SW480 (cell line): ENCODE results near the gene SLC22A23.

Source experiments
- DNase-seq: peaks from one replicate; pipeline ENCODE4 v3.0.0-alpha.2; 2016; ENCODE audit warnings: low spot score

SLC22A23 gene, protein sequence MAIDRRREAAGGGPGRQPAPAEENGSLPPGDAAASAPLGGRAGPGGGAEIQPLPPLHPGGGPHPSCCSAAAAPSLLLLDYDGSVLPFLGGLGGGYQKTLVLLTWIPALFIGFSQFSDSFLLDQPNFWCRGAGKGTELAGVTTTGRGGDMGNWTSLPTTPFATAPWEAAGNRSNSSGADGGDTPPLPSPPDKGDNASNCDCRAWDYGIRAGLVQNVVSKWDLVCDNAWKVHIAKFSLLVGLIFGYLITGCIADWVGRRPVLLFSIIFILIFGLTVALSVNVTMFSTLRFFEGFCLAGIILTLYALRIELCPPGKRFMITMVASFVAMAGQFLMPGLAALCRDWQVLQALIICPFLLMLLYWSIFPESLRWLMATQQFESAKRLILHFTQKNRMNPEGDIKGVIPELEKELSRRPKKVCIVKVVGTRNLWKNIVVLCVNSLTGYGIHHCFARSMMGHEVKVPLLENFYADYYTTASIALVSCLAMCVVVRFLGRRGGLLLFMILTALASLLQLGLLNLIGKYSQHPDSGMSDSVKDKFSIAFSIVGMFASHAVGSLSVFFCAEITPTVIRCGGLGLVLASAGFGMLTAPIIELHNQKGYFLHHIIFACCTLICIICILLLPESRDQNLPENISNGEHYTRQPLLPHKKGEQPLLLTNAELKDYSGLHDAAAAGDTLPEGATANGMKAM

DNA sequence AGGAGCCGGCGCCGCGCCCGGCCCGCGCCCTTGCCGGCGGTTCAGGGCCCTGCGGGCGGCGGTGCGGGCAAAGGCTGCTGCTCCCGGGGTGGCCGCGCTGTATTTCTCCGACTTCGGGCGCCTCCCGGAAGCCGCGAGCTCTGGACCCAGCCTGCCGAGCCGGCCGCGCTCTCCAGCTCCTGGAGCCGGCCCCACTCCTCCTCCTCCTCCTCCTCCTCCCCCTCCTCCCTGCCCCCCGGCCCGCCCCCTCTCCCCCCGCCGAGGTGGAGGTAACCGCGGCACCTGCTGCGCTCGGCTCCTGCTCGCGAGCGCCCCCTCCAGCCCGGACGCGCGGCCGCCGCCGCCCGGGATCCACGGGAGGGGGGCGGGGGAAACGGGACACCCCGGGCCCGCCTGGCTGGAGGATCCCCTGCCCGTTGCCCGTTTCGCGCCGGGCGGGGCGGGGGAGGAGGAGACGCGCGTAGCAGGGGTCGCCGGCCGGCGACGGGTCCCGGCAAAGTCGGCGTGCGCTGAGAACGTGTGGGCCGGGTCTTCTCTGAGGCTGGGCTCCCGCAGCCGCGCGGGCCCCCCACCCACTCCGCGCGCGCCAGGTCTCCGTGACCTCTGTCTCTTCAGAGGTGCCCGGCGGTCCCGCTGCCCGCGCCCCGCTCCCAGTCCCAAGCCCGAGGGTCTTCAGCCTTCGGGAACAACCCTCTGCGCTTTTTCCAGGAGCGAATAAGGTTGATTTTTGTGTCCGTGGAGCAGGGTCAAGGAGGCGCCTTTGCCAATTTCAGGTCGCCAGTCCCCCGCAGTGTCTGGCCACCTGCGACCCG, at the start of gene SLC22A23:
TSS of gene SLC22A23 (minus strand) at position 153 of the 812 bp plus-strand sequence. CDS start 491 bp downstream, outside the sequence.
- peak; percentile 52 for DNase-seq

DNA sequence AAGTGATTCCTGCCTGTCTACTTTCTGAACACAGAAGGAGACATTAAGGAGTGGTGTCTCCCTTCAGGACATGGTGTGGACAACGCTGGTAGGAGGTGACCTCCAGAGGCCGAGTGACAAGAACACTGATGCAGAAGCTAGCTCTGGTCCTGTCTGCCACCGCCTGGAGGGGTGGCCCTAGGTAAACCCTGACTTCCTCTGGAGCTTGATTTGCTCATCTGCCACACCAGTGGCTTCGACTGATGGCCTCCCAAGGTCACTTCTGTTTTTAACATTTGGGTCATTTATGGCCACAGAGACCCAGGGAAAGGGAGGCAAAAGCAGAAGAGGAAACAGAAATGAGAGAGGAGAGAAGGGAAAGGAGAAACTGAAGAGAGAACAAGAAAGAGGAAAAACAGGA, 49.4 kb upstream of the SLC22A23 start:
- DNase-seq: no peak

DNA sequence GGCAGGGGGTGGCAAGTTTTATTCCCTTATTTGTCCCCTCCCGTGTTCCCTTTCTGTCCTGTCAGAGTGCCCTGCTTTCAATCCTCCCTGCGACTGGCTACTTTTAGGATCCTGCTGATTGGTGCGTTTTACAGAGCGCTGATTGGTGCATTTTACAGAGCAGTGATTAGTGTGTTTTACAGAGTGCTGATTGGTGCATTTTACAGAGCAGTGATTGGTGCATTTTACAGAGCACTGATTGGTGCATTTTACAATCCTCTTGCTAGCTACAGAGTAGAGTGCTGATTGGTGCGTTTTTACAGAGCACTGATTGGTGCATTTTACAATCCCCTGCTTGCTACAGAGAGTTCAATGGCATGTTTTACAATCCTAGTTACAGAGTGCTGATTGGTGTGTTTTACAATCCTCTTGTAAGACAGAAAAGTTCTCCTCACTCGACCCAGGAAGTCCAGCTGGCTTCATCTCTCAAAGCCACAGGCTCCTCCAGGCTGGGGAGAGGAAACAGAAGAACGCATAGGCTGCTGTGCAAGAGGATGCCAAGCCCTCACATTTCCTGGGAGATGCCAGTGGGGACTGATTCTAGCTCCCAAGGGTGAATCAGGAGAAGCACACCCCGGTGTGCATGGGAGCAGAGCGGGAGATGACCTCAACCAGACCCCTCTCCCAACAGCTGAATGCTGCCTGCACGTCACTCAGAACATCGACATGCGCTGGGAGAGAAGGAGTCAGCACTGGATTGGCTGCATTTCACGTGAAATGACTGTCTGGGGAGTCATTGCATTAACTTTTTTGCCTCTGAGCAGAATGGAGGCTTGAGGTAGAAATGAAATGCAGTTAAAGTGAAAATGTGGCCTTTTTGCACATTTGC, 48.3 kb upstream of the SLC22A23 start:
- no peak for DNase-seq

DNA sequence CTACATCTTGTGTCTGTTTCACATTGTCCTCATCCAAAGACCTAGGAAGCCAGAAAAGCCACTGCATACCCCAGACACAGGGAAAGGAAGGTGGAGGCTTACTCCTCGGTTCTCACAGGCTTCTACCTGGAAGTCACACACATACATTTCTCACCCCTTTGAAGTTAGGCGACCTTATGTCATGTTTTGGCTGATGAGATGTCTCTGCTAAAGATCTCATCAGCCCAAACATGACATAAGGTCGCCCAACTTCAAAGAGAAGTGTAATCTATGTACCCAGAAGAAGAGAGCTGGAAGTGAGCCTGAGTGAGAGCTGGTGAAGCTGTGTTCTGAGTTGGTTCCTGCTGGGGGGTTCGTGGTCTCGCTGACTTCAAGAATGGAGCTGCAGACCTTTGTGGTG, 47.5 kb upstream of the SLC22A23 start:
- DNase-seq: no peak

DNA sequence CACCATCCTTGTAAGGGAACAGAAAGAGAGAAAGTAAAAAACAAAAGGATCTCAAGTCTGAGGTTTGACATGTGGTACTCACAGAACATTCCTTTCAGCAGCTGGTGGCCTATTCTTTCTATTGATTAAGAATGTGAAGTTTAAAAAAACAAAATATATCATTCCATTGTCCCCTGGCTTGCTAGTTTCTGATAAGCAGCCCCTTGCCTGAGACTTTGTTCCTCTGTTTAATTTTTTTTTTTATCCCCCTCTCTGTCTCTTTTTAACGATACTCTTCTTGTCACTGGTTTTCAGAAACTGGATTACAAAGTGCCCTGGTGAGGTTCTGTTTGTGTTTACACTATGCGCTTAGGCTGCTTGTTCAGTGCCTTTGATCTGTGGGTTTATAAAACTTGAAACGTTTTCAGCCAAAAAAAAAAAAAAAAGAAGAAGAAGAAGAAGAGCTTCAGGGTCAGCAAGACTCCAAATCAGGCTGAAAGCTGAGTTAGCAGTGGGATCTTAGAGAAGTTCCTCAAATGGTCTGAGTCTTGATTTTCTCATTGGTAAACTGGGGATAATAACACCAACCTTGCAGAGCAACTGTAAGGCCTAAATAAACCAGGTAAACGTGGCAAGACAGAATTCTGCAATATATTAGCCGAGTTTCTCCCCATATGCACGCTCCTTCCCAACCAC, 45.1 kb upstream of the SLC22A23 start:
- no peak for DNase-seq

DNA sequence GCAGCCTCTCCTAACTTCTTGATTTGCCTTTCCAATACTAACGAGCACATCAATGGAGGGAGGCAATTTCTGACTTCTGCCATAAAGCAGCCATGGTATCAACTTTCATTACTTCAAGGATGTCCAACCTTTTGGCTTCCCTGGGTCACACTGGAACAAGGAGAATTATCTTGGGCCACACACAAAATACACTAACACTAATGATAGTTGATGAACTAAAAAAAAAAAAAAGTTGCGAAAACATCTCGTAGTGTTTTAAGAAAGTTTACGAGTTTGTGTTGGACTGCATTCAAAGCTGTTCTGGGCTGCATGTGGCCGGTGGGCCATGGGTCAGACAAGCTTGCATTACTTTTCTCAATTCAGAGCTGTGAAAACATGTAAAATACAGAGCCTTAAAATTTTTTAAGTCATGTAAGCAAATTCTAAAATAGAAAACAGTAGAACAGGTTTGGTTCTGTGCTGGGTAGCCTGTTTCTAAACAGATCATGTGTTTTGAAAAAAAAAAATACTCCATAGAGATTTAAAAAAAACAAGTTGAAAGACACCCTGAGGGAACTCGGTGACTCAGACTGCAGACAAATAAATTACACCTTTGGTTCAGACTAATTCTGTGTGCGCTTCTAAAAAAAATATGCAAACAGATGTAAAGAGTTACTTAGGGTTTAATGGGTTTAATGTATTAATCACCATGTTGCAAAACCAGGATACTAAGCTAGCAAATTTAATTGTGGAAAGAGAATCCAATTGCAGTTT, 43.6 kb upstream of the SLC22A23 start:
- DNase-seq: no peak

DNA sequence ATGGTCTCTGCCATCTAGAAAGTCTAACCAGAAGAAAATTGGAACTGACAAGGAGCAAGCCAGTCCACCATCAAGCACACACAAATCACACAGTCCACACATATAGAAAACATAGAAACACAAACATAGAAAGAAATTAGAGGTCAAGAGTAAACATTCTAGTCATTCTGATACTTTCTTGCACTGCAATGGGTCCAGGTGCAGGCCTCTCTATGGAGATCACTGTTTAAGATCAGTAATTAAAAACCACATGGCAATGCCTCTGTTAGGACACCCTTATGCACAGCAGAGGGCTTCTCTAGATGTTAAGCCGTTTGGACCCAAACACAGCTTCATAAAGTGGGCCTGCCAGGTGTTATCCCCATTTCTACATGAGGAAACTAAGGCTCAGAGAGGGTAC, 42.8 kb upstream of the SLC22A23 start:
- no peak for DNase-seq

DNA sequence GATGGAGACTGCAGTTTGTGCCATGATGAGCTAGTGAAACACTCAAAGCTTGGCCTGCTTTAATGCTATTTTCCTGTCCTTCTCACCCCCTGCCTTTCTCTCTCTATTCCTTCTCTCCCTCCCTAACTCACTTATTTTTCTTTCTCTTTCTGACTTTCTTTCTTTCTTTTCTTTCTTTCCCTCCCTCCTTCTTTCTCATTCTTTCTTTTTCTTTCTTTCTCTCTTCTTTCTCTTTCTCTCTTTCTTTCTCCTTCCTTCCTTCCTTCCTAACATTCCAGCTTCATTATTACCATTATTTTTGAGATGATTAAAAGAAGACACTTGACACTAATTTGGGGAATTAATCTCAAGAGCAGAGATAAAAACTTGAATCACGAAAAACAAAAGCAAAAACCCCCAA, 39.5 kb upstream of the SLC22A23 start:
- no peak for DNase-seq

DNA sequence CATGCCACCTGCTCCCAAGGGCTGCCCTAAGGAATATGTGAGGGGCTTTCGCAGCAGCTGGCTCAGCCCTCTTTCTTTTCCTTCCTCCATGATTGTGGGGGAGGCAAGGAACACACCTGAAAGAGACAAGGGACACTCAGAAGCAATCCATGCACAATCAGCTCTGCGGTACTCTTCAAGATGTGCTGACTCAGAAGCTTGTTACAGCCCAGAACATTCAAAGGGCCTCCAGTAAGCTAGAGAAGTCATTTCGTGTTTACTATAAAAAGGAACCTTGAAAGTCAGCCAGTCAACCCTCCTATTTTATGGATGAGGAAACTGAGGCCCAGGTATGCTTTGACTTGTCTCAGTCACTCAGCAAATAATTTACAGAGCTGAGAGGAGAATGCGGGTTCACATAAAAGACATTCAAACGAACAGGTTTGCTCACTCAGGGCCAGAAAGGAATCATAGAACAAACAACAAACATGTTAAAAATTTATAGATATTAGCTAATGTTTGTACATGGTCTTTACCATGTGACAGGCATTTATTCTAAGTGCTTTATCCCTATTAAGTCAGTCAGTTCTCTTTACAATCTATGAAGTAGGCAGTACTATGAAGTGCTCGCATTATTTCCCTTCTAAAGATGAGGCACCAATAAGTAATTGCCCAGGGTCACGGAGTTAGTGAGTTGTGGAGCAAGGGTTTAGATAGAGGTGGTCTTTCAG, 37.7 kb upstream of the SLC22A23 start:
- no peak for DNase-seq

DNA sequence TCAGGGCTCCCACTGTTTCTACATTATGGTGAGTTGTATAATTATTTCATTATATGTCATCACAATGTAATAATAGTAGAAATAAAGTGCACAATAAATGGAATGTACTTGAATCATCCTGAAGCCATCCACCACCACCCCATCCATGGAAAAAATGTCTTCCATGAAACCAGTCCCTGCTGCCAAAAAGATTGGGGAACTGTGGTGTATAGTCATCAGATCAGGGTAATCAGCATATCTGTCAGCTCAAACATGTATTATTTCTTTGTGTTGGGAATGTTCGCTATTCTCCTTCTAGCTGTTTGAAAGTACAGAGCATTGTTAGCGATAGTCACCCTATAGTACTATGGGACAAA, 33.8 kb upstream of the SLC22A23 start:
- DNase-seq: no peak

DNA sequence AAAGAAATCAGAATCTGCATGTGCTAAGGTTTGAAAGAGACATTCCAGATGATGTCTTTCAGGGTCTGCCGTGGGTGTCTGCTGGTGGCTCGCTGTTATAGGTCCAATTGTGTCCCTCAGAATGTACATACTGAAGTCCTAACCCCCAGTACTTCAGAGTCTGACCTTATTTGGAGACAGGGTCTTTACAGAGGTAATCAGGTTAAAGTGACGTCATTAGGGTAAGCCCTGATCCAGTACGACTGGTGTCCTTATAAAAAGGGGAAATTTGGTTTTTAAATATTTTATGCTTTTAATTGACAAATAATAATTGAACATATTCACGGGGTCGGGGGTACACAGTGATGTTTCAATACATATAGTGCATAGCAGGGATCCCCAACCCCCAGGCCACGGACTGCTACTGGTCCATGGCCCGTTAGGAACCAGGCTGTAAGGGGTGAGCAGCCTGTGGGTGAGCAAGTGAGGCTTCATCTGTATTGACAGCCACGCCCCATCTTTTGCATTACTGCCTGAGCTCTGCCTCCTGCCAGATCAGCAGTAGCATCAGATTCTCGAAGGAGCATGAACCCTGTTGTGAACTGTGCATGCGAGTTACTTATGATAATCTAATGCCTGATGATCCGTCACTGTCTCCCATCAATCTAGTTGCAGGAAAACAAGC, 33.2 kb upstream of the SLC22A23 start:
- DNase-seq: no peak

DNA sequence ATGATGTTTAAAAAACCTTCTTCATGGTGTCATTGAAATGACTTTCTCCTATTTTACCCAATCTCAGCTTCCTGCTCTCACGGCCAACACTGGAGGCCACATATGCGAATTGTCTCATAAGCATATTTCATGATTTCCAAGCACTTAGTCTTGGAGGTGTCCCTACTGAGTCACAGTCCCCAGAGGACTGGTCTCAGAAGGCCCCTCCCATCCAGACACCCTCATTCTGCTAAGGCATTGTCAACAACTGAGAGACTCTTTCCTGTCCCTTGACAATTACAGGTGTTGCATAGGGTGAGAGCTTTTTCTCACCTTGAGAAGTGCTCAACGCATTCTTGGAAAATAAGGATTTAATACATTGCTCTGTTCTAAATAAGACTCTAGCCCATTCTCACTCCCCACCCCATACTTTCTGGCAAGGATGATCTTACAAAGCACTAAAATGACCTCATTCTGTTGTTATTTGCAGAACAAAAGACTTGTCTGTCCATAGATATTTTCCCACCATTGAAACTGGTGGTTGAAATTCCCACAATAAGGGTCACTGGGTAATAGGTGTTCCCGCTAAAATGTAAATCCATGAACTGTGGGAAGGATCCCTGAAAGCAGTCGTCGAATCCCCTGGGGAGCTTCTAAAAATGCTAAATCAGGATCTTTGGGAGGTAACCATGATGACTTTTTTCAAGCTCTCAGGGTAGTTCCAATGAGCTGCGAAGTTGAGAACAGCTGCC, 32.3 kb upstream of the SLC22A23 start:
- peak; percentile 67 for DNase-seq

DNA sequence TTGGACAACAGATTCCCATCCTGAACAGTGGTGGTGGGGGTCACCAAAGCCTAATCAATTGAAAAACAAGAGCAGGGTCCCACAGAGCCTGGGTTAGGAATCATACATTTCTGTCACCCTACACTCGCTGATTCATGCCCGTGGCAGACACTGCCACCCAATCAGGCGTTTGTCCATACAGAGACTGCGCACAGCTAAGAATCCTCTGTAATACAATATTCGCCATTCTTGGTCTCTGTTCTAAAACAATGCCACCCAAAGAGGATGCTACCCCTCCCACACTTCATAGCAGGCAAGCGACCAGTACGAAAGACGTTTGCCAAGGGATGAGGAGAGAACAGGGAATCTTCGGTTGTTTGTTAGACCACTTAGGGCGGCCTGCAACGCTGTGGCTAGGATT, 28.1 kb upstream of the SLC22A23 start:
- no peak for DNase-seq

DNA sequence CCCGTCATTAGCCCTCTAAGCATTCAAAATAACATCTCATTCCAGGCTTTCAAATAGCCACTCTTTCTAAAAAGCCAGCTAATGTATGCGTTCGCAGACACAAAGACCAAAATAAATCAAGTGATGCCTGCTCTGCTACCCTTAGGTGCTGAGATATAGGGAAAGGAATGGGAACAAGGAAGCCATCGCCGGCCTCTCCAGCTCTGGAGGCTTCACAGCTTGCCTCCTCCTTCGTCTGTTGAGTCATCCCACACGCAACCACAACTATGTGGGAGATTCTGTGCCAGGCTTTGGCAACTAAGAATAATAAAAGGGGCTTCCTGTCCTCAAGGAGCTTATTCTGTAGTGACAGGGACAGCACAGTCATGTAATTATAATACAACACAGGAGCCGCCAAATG, 27.3 kb upstream of the SLC22A23 start:
- DNase-seq: no peak

DNA sequence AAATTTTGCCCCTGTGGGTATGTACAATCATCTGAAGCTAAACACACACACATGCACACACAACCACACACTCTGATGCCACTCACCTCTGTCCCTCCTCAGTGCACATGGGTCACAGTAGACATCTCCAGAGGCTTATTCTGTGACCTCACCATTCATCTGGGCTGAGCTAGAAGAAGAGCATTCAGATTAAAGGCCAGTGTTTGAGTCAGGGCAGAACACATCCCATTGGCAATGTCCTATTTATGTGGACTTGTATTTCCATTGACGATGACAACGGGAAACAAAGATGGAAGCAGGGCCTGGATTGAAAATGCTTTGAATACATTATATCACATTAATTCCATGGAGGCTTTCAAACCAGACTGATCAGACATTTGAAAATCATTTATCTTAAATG, 26.8 kb upstream of the SLC22A23 start:
- no peak for DNase-seq

DNA sequence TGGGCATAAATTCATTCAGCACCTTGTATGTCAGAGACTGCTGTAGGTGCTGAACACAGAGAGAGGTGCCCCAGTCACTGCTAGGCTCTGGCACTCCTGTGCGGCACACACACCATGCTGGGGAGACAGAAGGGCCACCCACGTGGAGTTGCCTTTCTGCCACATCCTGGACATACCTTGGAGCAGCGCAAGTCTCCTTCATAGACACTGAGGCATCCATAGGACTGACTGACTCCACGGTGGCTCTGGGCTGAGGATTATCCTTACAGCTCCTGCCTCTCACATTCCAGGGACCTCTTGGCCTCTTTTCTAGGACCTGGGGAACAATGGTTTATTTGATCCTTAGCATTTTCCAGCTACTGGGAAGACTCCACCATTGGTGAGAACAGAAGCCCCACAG, 26.0 kb upstream of the SLC22A23 start:
- no peak for DNase-seq

DNA sequence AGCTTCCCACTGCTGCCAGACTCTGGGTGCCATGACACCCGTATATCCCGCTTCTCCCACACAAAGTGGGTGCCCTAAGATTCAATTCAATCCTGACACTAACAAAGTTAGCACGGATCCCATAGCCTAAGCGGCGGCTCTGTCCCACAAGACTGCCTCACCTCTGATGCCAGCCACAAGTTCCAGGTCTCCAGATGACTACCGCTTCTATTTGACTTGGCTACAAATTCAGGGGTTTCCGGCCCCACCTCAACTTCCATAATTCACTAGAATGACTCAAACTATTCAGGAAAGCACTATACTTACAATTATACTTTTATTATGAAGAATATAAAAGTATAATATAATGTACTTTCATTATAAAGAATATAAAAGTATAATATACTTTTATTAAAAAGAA, 24.8 kb upstream of the SLC22A23 start:
- no peak for DNase-seq

DNA sequence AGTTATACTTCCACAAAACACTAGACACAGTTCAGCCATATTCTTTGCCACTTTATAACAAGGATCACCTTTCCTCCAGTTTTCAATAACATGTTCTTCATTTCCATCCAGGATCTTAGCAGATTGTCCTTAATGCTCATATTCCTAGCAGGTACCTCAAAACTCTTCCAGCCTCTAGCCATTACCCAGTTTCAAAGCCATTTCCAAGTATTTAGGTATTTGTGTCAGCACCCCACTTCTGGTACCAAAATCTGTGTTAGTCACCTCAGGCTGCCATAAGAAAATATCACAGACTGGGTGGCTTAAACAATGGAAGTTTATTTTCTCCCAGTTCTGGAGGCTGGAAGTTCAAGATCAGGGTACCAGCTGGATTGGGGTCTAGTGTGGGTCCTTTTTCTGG, 23.2 kb upstream of the SLC22A23 start:
- no peak for DNase-seq

DNA sequence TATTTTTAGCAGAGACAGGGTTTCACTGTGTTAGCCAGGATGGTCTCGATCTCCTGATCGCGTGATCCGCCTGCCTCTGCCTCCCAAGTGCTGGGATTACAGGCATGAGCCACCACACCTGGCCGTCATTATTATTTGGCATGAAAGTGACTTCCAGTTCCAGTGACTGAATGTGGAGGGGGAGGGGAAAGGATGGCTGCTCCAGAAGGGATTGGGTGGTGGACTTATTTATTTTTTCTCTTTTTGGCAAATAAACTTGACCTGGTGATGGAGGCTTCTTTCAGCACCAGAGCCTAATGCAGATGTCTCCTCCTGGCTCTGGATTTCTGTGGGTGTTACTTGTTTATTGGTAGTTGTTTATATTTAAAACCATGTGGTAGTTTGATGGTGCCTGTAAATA, 16.9 kb upstream of the SLC22A23 start:
- no peak for DNase-seq
